PC-9 (cell line): ENCODE data around the gene TIGD1. TPM values are rescaled to one million over a fixed set of nuclear protein-coding genes. Genes with fewer than 3 reads are reported as not detected.

Experiments
- BruUV-seq: library from RNA; stranded (reverse); fragments of 400-500 nt; replicated peaks from 2 replicates; lab custom pipeline; 2021; lab: Mats Ljungman, UMichigan
- CTCF ChIA-PET: fragments of 300-600 bp; sonication (Branson Sonifier 250); formaldehyde crosslinking; loops from one replicate; lab custom pipeline; 2022; ENCODE audit warnings: antibody characterized with exemption; lab: Charles Lee
- POLR2A ChIA-PET: fragments of 300-600 bp; sonication (Branson Sonifier 250); formaldehyde crosslinking; loops from one replicate; lab custom pipeline; 2022; ENCODE audit warnings: antibody characterized with exemption; ENCODE audit not compliant: unreplicated experiment; lab: Charles Lee
- DNase-seq, 2 experiments: peaks; one replicate each; pipeline versions ENCODE4 v3.0.0 to v3.0.0-alpha.2; 2015 to 2022; ENCODE audit warnings: mixed read lengths in 1 of 2
- H2AFZ ChIP-seq: fragments of 200-600 bp; sonication (generic); 2 replicates; pipeline ENCODE4 v1.8.1; 2017; ENCODE audit warnings: antibody characterized with exemption
- H3F3A ChIP-seq: fragments of 200-600 bp; sonication (generic); 2 replicates; pipeline ENCODE4 v1.8.1; 2017; ENCODE audit warnings: antibody characterized with exemption, mild to moderate bottlenecking, low read depth; ENCODE audit not compliant: insufficient read depth
- H3K27ac ChIP-seq: fragments of 200-600 bp; sonication (generic); 2 replicates; pipeline ENCODE4 v1.6.1; 2016; ENCODE audit warnings: mixed run types
- H3K27me3 ChIP-seq: fragments of 200-600 bp; sonication (generic); 2 replicates; pipeline ENCODE4 v1.6.1; 2016; ENCODE audit warnings: low read depth, mixed run types; ENCODE audit not compliant: insufficient read depth
- H3K36me3 ChIP-seq: fragments of 200-600 bp; sonication (generic); 2 replicates; pipeline ENCODE4 v1.6.1; 2016; ENCODE audit warnings: low read depth, mixed run types
- H3K4me1 ChIP-seq: fragments of 200-600 bp; sonication (generic); replicated peaks from 2 replicates; pipeline ENCODE4 v1.6.1; 2016; ENCODE audit warnings: mixed run types; ENCODE audit not compliant: insufficient read depth
- H3K4me2 ChIP-seq: fragments of 200-600 bp; sonication (generic); 2 replicates; pipeline ENCODE4 v1.6.1; 2017; ENCODE audit warnings: mixed run types
- H3K4me3 ChIP-seq: fragments of 200-600 bp; sonication (generic); 2 replicates; pipeline ENCODE4 v1.6.1; 2016; ENCODE audit warnings: mixed run types
- H3K79me2 ChIP-seq: fragments of 200-600 bp; sonication (generic); 2 replicates; pipeline ENCODE4 v1.6.1; 2017; ENCODE audit warnings: low read depth, mixed run types
- H3K9me2 ChIP-seq: fragments of 200-600 bp; sonication (generic); 2 replicates; pipeline ENCODE4 v1.8.1; 2017; ENCODE audit warnings: mild to moderate bottlenecking; ENCODE audit not compliant: insufficient read depth
- H3K9me3 ChIP-seq: fragments of 200-600 bp; sonication (generic); 2 replicates; pipeline ENCODE4 v1.8.1; 2016; ENCODE audit warnings: low read depth; ENCODE audit not compliant: insufficient read depth
- H4K20me1 ChIP-seq: fragments of 200-600 bp; sonication (generic); 2 replicates; pipeline ENCODE4 v1.8.1; 2017; ENCODE audit not compliant: insufficient read depth
- CTCF ChIP-seq: fragments of 200-600 bp; sonication (generic); conservative IDR thresholded peaks from 2 replicates; pipeline ENCODE4 v1.6.1; 2017; ENCODE audit warnings: mixed run types, antibody characterized with exemption, mild to moderate bottlenecking, moderate library complexity
- EZH2 ChIP-seq: fragments of 200-600 bp; sonication (generic); IDR thresholded peaks from 2 replicates; pipeline ENCODE4 v1.8.0; 2017; ENCODE audit warnings: antibody characterized with exemption, low read depth
- intact Hi-C: fragments of 100-400 bp; cut with micrococcal nuclease; formaldehyde crosslinking; loops from one replicate; pipeline ENCODE4 v1.10.0; 2022; ENCODE audit not compliant: unreplicated experiment
- total RNA-seq: library from RNA; stranded (reverse); gene quantifications from 2 replicates; pipeline ENCODE4 v1.2.3, GENCODE V29; 2021

Gene TIGD1
- total RNA-seq, 1 experiment from 2014 or later: 12.7 TPM

GRCh38 chr2:232528746-232529460, 21.5 kb downstream of the TIGD1 start:
- Histone ChIP-seq H2AFZ (no peak overlapping the region), H3K4me3 (no peak overlapping the region), H3K27ac (no peak overlapping the region), H3K4me2 (no peak overlapping the region), H3K79me2 (no peaks in the 10 kb centered on the region), H3K36me3 (no peaks in the 10 kb centered on the region), H3K9me2 (no peaks in the 10 kb centered on the region), H3F3A (no peaks in the 10 kb centered on the region), H3K4me1 (no peaks in the 10 kb centered on the region), H3K27me3 (peaks cover 9% of the 10 kb centered on the region), H4K20me1 (no peaks in the 10 kb centered on the region), H3K9me3 (no peaks in the 10 kb centered on the region)
- intact Hi-C loops: loop anchor here (10.0 kb wide), 2 partner anchors 204 to 624 kb away; no protein-coding TSS in a partner anchor
- no peak for DNase-seq
- no TSS peak for BruUV-seq
- CTCF ChIA-PET: no interaction called here
- POLR2A ChIA-PET: no interaction called here
- TF ChIP-seq CTCF: no peak
- no peak for TF ChIP-seq EZH2

- ChIA-PET CTCF (no interaction called here), POLR2A (no interaction called here)
- H3K4me3 ChIP-seq: no peak overlapping the region
- no peaks in the 10 kb centered on the region for H4K20me1 ChIP-seq
- H3K27ac ChIP-seq: no peak overlapping the region
- no peak overlapping the region for H3K4me2 ChIP-seq
- H3K27me3 ChIP-seq: peaks cover 17% of the 10 kb centered on the region
- H3K9me2 ChIP-seq: no peaks in the 10 kb centered on the region
- H3K9me3 ChIP-seq: no peaks in the 10 kb centered on the region
- H3K36me3 ChIP-seq: no peaks in the 10 kb centered on the region
- intact Hi-C loops: loop anchor here (10.0 kb wide), 2 partner anchors 203 to 623 kb away; no protein-coding TSS in a partner anchor
- no peak for DNase-seq
- no peaks in the 10 kb centered on the region for H3K79me2 ChIP-seq
- H3K4me1 ChIP-seq: no peaks in the 10 kb centered on the region
- no peaks in the 10 kb centered on the region for H3F3A ChIP-seq
- TF ChIP-seq EZH2: no peak
- no peak for TF ChIP-seq CTCF
- no peak overlapping the region for H2AFZ ChIP-seq
- no TSS peak for BruUV-seq
These were observed 22.4 kb downstream of the TIGD1 start for GRCh38 chr2:232527905-232528470.

GRCh38 chr2:232526372-232526941, 23.9 kb downstream of the TIGD1 start:
- Histone ChIP-seq H4K20me1 (no peaks in the 10 kb centered on the region), H3K4me2 (no peak overlapping the region), H3K36me3 (no peaks in the 10 kb centered on the region), H2AFZ (no peak overlapping the region), H3K79me2 (no peaks in the 10 kb centered on the region), H3K9me3 (no peaks in the 10 kb centered on the region), H3K27me3 (peaks cover 29% of the 10 kb centered on the region), H3K4me1 (no peaks in the 10 kb centered on the region), H3K27ac (no peak overlapping the region), H3K9me2 (no peaks in the 10 kb centered on the region), H3F3A (no peaks in the 10 kb centered on the region), H3K4me3 (no peak overlapping the region)
- TF ChIP-seq EZH2 (no peak), CTCF (no peak)
- POLR2A ChIA-PET: no interaction called here
- BruUV-seq: no TSS peak
- intact Hi-C loops: loop anchor here (10.0 kb wide), 2 partner anchors 202 to 622 kb away; no protein-coding TSS in a partner anchor
- CTCF ChIA-PET: interaction anchor here (0.5 kb wide), 1 partner anchor 74 kb away, joined by 3 read pairs; no protein-coding TSS in a partner anchor
- no peak for DNase-seq
